GM19397 (cell line): ENCODE data around the gene PACC1.
"Not testable (repeated sequence)": the region's sequence is repeated elsewhere in the genome, so short reads cannot be mapped to it uniquely, and the experiment has no call there.

ENCODE experiments used
- ATAC-seq: cut with Tn5 transposase; IDR thresholded peaks from one replicate; pipeline ENCODE4 v1.9.1; 2021; ENCODE audit warnings: mild to moderate bottlenecking, moderate library complexity; ENCODE audit not compliant: unreplicated experiment

PACC1 gene

DNA sequence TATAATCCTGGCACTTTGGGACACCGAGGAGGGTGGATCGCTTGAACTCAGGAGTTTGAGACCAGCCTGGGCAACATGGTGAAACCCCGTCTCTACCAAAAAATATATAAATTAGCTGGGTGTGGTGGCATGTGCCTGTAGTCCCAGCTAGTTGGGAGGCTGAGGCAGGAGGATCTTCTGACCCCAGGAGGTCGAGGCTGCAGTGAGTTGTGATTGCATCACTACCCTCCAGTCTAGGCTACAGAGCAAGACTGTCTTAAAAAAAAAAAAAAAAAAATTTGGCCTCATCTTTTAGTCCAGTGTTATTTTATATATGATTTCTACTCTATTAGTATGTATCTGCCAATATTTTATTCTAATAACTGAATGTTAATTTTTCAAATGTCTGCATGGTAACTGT is 69.8 kb downstream of the PACC1 start:
- ATAC-seq: no peak

DNA sequence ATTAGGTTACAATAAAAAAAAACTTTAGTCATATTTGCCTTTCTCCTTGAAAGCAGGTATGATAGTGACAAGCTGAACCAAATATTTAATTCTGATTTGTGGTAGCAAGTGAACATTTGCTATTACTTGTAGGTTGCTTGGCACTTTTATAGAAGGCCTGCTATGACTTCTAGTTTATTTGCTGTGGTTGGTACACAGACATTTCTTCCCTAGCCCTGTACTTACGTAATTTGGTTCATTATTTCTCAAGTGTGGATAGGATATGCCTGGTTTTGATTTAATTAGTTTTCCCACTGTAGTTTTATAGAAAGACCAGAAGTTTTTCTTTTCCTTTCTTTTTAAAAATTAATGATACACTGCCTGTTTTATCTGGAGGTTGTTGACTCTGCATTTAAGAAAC is 73.6 kb downstream of the PACC1 start:
- no peak for ATAC-seq

DNA sequence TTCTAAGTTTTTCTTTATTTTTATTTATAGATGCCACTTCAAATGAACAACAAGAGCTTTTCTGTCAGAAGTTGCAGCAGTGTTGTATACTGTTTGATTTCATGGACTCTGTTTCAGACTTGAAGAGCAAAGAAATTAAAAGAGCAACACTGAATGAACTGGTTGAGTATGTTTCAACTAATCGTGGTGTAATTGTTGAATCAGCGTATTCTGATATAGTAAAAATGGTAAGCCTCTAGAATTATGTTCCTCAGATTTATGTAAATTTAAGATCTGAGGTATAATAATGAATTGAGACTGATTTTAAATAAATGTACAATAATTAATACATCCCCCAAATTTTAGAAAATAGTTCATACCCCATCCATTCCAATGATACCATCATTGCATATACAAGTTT is 85.6 kb downstream of the PACC1 start:
- no peak for ATAC-seq

DNA sequence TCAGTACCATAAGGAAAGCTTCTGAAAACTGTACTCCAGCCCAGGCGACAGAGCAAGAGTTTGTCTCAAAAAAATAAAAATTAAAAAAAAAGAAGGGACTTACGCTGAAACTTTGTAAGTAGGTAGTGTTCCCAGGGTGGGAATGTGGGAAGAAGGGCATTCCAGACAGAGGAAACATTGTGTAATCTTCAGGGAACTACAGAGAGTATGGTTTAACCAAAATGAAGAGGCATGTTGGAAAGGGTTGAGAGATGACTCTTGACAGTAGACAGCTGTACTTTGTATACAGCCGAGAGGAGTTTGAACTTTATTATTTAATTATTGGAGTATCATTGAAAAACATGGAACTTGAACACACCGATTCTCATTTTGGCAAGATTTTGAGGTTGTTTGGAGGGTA is 86.4 kb downstream of the PACC1 start:
- ATAC-seq: no peak

DNA sequence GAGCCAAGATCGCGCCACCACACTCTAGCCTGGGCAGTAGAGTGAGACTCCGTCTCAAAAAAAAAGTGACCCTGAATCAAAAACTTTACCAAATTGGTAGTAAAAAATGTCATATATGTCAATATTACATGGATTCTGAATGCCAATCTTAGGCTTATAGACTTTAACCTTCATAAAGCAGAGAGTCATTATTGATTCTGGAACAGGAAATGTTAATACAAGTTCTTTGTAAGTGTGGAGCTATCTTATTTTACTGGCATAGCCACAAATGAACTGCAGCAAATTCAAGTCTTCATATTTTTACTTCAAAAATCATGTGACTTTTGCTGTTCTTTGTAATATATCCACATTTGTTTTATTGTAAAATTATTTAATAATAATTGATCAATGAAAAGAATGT is 88.1 kb downstream of the PACC1 start:
- ATAC-seq: no peak

DNA sequence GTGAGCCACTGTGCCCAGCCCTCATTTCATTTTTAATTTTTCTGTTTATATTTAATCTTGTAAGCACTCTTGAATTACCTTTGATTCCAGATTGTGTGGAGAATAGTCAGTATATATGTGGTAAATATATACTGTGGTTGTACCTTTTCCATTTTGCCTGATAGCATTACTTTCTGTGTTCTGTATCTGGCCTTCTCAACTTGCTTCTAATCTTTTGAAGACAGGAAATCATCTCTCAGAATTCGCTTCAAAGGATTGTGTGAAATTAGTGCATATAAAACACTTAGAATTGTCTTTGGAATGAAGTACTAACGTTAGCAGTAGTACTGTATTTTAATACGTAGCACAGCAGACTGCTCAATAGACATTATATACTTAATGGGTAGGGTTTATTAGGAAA is 91.6 kb downstream of the PACC1 start:
- no peak for ATAC-seq

DNA sequence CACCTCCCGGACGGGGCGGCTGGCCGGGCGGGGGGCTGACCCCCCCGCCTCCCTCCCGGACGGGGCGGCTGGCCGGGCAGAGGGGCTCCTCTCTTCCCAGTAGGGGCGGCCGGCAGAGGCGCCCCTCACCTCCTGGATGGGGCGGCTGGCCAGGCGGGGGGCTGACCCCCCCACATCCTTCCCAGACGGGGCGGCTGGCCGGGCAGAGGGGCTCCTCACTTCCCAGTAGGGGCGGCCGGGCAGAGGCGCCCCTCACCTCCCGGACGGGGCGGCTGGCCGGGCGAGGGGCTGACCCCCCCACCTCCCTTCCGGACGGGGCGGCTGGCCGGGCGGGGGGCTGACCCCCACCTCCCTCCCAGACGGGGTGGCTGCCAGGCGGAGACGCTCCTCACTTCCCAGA is 93.7 kb downstream of the PACC1 start:
- not testable (repeated sequence) for ATAC-seq

DNA sequence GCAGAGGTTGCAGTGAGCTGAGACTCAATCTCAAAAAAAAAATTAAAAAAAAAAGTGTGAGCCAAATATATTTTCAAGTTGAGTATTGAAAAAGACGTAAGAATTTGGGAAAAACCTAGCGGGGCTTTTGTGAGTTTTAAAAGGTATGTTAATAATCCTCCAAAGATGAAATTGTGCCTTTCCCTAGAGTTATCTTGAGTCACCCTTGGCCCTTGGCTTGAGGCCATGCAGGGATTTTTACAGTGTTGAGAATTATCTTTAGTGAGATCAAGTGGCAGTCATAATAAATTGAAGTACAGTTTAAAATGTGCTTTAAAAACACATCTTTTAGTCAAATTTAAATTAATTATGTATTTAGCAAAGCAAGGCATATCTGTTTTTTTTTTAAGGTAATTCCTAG is 96.8 kb downstream of the PACC1 start:
- no peak for ATAC-seq

DNA sequence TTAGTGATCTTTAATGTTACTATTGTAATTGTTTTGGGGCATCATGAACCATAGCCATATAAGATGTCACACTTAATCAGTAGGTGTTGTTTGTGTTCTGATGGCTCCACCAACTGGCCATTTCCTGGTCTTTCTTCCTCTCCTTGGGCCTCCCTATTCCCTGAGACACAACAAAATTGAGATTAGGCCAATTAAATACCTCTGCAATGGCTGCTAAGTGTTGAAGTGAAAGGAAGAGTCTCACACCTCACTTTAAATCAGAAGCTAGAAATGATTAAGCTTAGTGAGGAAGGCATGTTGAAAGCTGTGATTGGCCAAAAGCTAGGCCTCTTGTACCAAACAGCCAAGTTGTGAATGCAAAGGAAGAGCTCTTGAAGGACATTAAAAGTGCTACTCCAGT is 98.8 kb downstream of the PACC1 start:
- ATAC-seq: no peak

DNA sequence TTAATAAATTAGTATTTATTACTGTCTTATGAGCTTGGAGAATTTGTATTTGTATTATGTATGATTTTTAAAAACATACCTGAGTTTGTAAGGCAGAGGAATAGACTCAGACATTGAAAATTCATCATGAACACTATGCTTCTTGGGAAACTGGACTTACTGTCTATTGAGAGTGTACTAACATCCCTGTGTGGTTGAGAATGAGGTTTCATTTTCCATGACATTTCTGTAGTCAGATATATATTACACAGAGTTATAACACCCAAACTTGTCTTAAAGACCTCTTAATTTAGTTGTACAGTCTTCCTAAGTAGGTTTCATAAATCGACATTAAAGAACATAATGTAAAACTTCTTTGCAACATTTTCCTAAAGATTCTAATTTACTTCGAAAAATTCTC is 99.5 kb downstream of the PACC1 start:
- no peak for ATAC-seq
